GM10248 (cell line): Measurements from ENCODE around the gene ITGA6.

Experiments used
- CTCF ChIA-PET: fragments of 300-600 bp; sonication (Branson Sonifier 250); formaldehyde crosslinking; extraction: SDS; loops from one replicate; lab custom pipeline; 2021; ENCODE audit warnings: antibody characterized with exemption; lab: Yijun Ruan, JAX
- POLR2A ChIA-PET: fragments of 350-650 bp; sonication (Branson Sonifier 250); formaldehyde crosslinking; extraction: SDS; loops from one replicate; lab custom pipeline; 2020; ENCODE audit warnings: antibody characterized with exemption; lab: Yijun Ruan, JAX
- DNase-seq: peaks from one replicate; pipeline ENCODE4 v3.0.0; 2012; ENCODE audit errors: extremely low spot score
- TF ChIP-seq, protein P1 (sequence below): IDR thresholded peaks from 2 replicates; pipeline ENCODE4 v1.5.1; 2012; ENCODE audit warnings: mild to moderate bottlenecking, low read depth; ENCODE audit errors: extremely low read depth, missing control alignments, control extremely low read depth

The ITGA6 gene

DNA sequence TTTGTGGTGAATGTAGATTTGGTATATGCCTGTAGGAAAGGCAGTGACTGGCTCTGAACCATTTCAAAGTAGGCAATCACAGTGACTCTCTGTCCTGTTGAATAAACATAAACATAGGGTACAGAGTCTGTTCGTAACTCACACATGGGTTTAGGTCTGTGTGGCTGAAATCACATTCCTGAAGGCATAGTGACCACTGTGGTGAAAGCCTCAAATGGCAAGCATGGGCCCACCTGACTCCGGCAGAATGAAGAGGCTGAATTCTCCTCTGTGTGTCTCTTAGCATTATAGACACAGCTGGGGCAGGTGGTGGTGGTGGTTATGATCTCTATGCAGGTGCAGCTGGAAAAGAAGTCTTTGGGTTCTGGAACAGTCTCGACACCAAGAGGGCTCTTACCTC is 61.2 kb downstream of the ITGA6 start:
- DNase-seq, result no peak
- CTCF ChIA-PET, result interaction anchor here (1.3 to 1.7 kb wide), 4 partner anchors 16 to 27 kb away, joined by 3 to 5 read pairs (median 4); no protein-coding TSS in a partner anchor
- POLR2A ChIA-PET, result no interaction called here
- TF ChIP-seq, protein P1, sequence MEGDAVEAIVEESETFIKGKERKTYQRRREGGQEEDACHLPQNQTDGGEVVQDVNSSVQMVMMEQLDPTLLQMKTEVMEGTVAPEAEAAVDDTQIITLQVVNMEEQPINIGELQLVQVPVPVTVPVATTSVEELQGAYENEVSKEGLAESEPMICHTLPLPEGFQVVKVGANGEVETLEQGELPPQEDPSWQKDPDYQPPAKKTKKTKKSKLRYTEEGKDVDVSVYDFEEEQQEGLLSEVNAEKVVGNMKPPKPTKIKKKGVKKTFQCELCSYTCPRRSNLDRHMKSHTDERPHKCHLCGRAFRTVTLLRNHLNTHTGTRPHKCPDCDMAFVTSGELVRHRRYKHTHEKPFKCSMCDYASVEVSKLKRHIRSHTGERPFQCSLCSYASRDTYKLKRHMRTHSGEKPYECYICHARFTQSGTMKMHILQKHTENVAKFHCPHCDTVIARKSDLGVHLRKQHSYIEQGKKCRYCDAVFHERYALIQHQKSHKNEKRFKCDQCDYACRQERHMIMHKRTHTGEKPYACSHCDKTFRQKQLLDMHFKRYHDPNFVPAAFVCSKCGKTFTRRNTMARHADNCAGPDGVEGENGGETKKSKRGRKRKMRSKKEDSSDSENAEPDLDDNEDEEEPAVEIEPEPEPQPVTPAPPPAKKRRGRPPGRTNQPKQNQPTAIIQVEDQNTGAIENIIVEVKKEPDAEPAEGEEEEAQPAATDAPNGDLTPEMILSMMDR, result no peak

DNA sequence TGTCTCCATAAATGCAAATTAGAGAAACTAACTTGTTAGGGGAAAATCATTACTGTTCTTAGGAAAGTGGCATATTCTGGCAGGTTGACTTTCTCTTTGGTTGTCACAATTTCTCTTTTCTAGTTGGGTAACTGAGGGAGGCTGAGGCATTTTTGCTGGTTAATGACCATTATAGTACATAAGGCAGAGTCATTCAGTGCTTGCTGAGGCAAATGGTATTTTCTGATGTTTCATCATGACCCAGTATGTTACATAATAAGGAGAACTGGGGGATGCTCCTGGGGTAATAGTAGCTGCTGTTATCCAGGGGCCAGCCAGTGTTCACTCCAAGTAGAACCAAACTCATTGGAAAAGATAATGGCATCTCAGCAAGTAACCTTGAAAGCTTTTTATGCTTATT is 62.3 kb downstream of the ITGA6 start:
- no peak for DNase-seq
- CTCF ChIA-PET, result interaction anchor here (1.7 kb wide), 1 partner anchor 28 kb away, joined by 5 read pairs; no protein-coding TSS in a partner anchor
- TF ChIP-seq, protein P1, result no peak
- POLR2A ChIA-PET, result no interaction called here

DNA sequence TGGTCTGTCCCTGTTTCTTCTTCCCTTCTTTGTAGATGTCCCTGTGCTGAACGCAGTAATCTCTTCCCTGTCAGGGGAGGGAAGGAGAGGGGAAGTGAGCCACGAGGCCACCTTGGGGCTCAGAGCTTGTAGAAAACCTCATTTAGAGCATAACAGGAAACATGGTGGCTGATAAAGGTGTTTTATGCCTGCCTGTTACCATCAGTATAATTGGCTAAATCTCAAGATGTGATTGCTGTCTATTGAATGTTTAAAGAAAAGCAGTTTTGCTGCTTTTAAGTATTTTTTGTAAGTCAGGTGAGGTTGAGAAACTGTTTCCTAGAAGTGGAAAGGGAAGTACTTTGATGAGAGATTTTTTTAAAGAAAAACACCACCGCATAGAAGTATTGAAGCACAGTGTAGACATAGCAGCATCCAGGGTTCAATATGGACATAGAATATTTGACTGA is 68.8 kb downstream of the ITGA6 start:
- DNase-seq, result no peak
- CTCF ChIA-PET, result interaction anchor here (0.9 to 3.8 kb wide), 2 partner anchors 14 to 35 kb away, joined by 3 to 12 read pairs; no protein-coding TSS in a partner anchor
- POLR2A ChIA-PET, result no interaction called here
- TF ChIP-seq, protein P1, result no peak

DNA sequence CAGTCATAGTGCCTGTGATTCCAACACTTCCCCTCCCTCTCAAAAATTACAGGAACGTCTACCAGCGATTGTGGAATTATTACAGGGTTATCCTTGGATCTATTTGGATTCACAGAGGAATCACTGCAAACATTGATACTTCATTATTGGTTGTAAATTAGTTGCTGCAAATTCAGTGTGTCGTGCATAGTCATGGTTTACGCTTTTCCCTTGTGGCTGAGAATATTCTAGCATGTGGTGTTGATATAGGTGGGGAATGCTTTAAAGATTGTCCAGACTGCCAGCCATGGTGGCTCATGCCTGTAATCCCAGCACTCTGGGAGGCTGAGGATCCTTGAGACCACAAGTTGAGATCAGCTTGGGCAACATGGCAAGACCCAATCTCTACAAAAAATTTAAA is 79.8 kb downstream of the ITGA6 start:
- ChIA-PET CTCF (no interaction called here), POLR2A (no interaction called here)

DNA sequence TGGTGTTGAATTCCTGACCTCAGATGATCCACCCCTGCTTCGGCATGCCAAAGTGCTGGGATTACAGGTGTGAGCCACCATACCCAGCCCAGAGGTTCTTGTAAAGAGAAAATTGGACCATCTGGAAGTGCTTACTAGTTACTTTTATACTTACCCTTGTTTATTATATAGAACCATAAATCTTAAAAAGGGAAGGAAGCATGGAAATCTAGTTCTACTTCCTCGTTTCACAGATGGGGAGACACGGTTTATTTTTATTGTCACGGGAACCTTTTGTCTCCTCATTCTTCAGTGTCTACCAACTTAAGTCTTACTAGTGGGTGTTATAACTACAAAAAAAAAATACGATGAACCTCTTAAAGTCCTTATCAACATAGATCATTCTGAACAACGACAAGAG is 82.7 kb downstream of the ITGA6 start:
- no peak for DNase-seq
- TF ChIP-seq, protein P1, result no peak
- CTCF ChIA-PET, result interaction anchor here (1.1 to 1.3 kb wide), 2 partner anchors 18 to 48 kb away, joined by 3 read pairs; no protein-coding TSS in a partner anchor
- POLR2A ChIA-PET, result no interaction called here

More for the DNA sequence above, 79.8 kb downstream of the ITGA6 start:
- no peak for DNase-seq
- TF ChIP-seq, protein P1, result no peak

DNA sequence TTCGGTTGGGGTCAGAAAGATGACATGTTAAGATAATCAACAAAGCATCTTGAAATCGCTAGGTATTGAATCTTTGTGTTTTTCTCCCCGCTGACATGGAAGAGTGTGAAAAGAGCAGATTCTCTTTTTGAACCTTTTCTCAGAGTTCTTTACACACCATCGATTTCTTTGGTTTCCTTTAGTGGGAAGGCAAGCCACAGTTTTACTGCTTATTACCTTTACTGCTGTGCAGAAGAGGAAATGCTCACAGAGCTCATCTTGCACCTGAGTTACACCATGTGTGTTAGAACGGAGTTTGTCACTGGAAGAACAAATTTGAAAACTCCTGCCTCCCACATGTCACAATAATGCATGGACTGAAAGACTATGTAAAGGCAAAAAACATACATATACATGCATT is 83.2 kb downstream of the ITGA6 start:
- POLR2A ChIA-PET, result no interaction called here
- DNase-seq, result no peak
- CTCF ChIA-PET, result no interaction called here
- TF ChIP-seq, protein P1, result no peak
